ENCODE results near the gene SHE. TPM values are rescaled to one million over a fixed set of nuclear protein-coding genes. Genes with fewer than 3 reads are reported as not detected.
A peak's percentile ranks its signal among the peaks of the same experiment; 100 is the strongest.

Gene SHE
- total RNA-seq, 1 experiment from 2014 or later: 0.79 TPM

DNA sequence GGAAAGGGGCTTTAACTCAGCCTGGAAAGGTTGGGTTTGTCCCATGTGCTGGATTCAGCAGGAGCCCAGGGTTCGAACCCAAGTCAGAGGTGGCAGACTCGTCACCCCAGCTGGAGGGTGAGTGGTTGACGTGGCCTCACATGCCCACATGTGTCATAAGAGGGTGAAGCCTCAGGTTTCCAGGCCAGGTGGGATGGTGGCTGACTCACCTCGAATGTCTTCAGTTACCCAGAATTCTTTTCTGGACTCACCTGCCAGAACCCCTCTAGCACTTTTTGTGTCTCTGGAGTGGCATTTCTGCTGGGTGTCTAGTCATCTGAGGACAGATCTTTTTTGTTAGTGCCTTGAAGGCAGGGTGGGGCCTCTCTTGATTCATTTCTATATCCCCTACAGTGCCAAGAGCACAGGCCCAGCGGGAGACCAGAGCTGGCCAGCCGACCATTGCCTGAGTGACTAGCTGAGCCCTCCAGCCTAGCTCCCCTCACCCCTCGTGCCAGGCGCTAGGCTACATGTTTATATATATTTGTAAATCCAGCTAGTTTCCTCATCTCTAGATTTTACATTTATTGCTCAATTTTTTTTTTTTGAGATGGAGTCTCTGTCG, 68.9 kb downstream of the SHE start:
- Mint-ChIP-seq H3K36me3 (no peaks in the 10 kb centered on the region), H3K4me1 (peaks cover 40% of the 10 kb centered on the region), H3K9me3 (no peaks in the 10 kb centered on the region), H3K27ac (no peak overlapping the region), H3K4me3 (no peak overlapping the region), H3K27me3 (ENCODE audit: low read depth) (no peaks in the 10 kb centered on the region)
- ChIA-PET POLR2A (no interaction called here), CTCF (interaction anchor here (0.7 to 1.9 kb wide), 4 partner anchors 10 to 113 kb away, joined by 3 to 8 read pairs (median 4); no protein-coding TSS in a partner anchor)
- TF ChIP-seq ESRRA (CRISPR knock-in tag; IDR thresholded peaks at IDR 0.05; ENCODE audit: borderline replicate concordance): no peak
- ATAC-seq: no peak
- no peak for DNase-seq (ENCODE audit: low spot score)

- H3K9me3 Mint-ChIP-seq: no peaks in the 10 kb centered on the region
- H3K4me1 Mint-ChIP-seq: peaks cover 40% of the 10 kb centered on the region
- H3K27me3 Mint-ChIP-seq (ENCODE audit: low read depth): no peaks in the 10 kb centered on the region
- no peak for ATAC-seq
- ChIA-PET POLR2A (interaction anchor here (0.7 kb wide), 1 partner anchor 8 kb away, joined by 3 read pairs; no protein-coding TSS in a partner anchor), CTCF (interaction anchor here (0.7 to 2.8 kb wide), 5 partner anchors 32 to 115 kb away, joined by 3 to 9 read pairs (median 5); no protein-coding TSS in a partner anchor)
- no peak overlapping the region for H3K4me3 Mint-ChIP-seq
- DNase-seq (ENCODE audit: low spot score): no peak
- TF ChIP-seq TCF7 (CRISPR knock-in tag; IDR thresholded peaks at IDR 0.05; ENCODE audit: low read depth) (no peak), FOXK1 (CRISPR knock-in tag; IDR thresholded peaks at IDR 0.05) (no peak)
- TF ChIP-seq, protein P1, sequence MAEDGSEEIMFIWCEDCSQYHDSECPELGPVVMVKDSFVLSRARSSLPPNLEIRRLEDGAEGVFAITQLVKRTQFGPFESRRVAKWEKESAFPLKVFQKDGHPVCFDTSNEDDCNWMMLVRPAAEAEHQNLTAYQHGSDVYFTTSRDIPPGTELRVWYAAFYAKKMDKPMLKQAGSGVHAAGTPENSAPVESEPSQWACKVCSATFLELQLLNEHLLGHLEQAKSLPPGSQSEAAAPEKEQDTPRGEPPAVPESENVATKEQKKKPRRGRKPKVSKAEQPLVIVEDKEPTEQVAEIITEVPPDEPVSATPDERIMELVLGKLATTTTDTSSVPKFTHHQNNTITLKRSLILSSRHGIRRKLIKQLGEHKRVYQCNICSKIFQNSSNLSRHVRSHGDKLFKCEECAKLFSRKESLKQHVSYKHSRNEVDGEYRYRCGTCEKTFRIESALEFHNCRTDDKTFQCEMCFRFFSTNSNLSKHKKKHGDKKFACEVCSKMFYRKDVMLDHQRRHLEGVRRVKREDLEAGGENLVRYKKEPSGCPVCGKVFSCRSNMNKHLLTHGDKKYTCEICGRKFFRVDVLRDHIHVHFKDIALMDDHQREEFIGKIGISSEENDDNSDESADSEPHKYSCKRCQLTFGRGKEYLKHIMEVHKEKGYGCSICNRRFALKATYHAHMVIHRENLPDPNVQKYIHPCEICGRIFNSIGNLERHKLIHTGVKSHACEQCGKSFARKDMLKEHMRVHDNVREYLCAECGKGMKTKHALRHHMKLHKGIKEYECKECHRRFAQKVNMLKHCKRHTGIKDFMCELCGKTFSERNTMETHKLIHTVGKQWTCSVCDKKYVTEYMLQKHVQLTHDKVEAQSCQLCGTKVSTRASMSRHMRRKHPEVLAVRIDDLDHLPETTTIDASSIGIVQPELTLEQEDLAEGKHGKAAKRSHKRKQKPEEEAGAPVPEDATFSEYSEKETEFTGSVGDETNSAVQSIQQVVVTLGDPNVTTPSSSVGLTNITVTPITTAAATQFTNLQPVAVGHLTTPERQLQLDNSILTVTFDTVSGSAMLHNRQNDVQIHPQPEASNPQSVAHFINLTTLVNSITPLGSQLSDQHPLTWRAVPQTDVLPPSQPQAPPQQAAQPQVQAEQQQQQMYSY (CRISPR knock-in tag; IDR thresholded peaks at IDR 0.05): no peak
- H3K36me3 Mint-ChIP-seq: no peaks in the 10 kb centered on the region
- 0 out of 2 replicates have a peak overlapping the region, but pooled peaks have one; percentile 1 for H3K27ac Mint-ChIP-seq
These were observed 70.4 kb downstream of the SHE start for GRCh38 chr1:154431586-154432373.

- Mint-ChIP-seq H3K9me3 (no peaks in the 10 kb centered on the region), H3K36me3 (no peaks in the 10 kb centered on the region), H3K27ac (0 out of 2 replicates have a peak overlapping the region, but pooled peaks have one; percentile 64), H3K4me3 (peak overlapping the region; percentile 20), H3K27me3 (ENCODE audit: low read depth) (no peaks in the 10 kb centered on the region), H3K4me1 (peaks cover 40% of the 10 kb centered on the region)
- DNase-seq (ENCODE audit: low spot score): peak; percentile 53
- ChIA-PET CTCF (interaction anchor here (2.8 kb wide), 1 partner anchor 96 kb away, joined by 9 read pairs; no protein-coding TSS in a partner anchor), POLR2A (no interaction called here)
- ATAC-seq: peak; percentile 74
- no peak for TF ChIP-seq GABPB1 (CRISPR knock-in tag; IDR thresholded peaks at IDR 0.05)
- TF ChIP-seq, protein P1 (CRISPR knock-in tag; IDR thresholded peaks at IDR 0.05): 0 out of 2 replicates have a peak, but pooled peaks have one; percentile 30
These were observed 71.3 kb downstream of the SHE start for GRCh38 chr1:154430903-154431302.

DNA sequence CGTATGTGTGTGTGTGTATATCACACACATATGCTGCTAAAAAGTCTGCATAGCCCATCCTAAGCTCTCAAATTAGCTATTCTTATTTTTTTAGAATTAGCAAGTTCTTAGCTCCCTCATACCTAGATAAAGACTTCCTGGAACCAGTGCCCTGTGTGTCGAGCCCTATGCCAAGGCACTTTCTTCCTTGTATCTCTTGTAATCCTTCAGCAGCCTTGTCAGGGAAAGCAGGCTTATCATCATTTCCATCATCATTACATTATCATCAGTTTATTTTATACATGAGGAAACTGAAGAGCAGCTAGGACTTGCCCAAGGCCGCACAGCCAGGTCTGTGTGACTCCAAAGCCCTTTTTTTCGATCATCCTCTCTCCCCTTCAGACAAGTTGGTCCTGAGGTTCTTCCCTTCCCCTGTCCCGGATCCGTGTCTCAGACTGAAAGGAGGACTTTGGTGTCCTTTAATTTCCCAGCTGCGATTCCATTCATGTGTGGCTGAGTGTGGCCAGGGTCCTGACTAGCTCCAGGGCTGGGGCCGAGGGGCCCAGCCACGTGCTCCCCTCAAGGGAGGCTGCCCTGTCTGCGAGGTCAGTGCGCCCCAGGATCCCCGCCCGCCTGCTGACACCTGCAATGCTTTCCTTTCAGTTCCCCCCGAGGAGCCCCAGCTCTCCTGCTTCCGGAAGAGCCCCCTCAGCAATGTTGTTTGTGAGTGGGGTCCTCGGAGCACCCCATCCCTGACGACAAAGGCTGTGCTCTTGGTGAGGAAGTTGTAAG, 72.2 kb downstream of the SHE start:
- POLR2A ChIA-PET: interaction anchor here (0.6 kb wide), 1 partner anchor 358 kb away, joined by 9 read pairs; no protein-coding TSS in a partner anchor
- no peaks in the 10 kb centered on the region for H3K9me3 Mint-ChIP-seq
- H3K4me3 Mint-ChIP-seq: 0 out of 2 replicates have a peak overlapping the region, but pooled peaks have one; percentile 20
- H3K4me1 Mint-ChIP-seq: peaks cover 40% of the 10 kb centered on the region
- H3K27ac Mint-ChIP-seq: peak overlapping the region; percentile 64; the same call in 1 of the 2 replicates
- ATAC-seq (no peak), DNase-seq (ENCODE audit: low spot score) (no peak)
- CTCF ChIA-PET: interaction anchor here (2.8 kb wide), 1 partner anchor 96 kb away, joined by 9 read pairs; no protein-coding TSS in a partner anchor
- no peaks in the 10 kb centered on the region for H3K36me3 Mint-ChIP-seq
- H3K27me3 Mint-ChIP-seq (ENCODE audit: low read depth): no peaks in the 10 kb centered on the region
- TF ChIP-seq, protein P2, sequence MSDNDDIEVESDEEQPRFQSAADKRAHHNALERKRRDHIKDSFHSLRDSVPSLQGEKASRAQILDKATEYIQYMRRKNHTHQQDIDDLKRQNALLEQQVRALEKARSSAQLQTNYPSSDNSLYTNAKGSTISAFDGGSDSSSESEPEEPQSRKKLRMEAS (CRISPR knock-in tag; IDR thresholded peaks at IDR 0.05): peak; percentile 68
- TF ChIP-seq SP1 (CRISPR knock-in tag; conservative IDR thresholded peaks at IDR 0.05): no peak
- TF ChIP-seq CREM (CRISPR knock-in tag; IDR thresholded peaks at IDR 0.05): no peak
- TF ChIP-seq ZNF317 (CRISPR knock-in tag; IDR thresholded peaks at IDR 0.05; ENCODE audit: borderline replicate concordance, low read depth): no peak
- TF ChIP-seq, protein P3, sequence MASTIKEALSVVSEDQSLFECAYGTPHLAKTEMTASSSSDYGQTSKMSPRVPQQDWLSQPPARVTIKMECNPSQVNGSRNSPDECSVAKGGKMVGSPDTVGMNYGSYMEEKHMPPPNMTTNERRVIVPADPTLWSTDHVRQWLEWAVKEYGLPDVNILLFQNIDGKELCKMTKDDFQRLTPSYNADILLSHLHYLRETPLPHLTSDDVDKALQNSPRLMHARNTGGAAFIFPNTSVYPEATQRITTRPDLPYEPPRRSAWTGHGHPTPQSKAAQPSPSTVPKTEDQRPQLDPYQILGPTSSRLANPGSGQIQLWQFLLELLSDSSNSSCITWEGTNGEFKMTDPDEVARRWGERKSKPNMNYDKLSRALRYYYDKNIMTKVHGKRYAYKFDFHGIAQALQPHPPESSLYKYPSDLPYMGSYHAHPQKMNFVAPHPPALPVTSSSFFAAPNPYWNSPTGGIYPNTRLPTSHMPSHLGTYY (CRISPR knock-in tag; IDR thresholded peaks at IDR 0.05): no peak
- no peak for TF ChIP-seq GRHL2 (CRISPR knock-in tag; IDR thresholded peaks at IDR 0.05; ENCODE audit: insufficient replicate concordance, severe bottlenecking)
- TF ChIP-seq JUN (CRISPR knock-in tag; IDR thresholded peaks at IDR 0.05): no peak
- 0 out of 2 replicates have a peak, but pooled peaks have one; percentile 46 for TF ChIP-seq ZNF232 (CRISPR knock-in tag; IDR thresholded peaks at IDR 0.05)
